Transverse colon (tissue), 4 donors: ENCODE results near the gene OR51B6. TPM values are rescaled to one million over a fixed set of nuclear protein-coding genes. Genes with fewer than 3 reads are reported as not detected.

Source experiments
- DNase-seq: peaks from one replicate; pipeline ENCODE4 v3.0.0-alpha.2; 2019
- H3K27ac ChIP-seq, 4 donors: fragments of 200-600 bp; sonication (generic); 2 replicates each; pipeline ENCODE4 v1.5.1; 2016 to 2018; ENCODE audit warnings: inconsistent platforms in 4 of 4
- H3K27me3 ChIP-seq: fragments of 200-600 bp; sonication (generic); 2 replicates; pipeline ENCODE4 v1.5.1; 2017; ENCODE audit warnings: inconsistent platforms
- H3K36me3 ChIP-seq, 4 donors: fragments of 200-600 bp; sonication (generic); 2 replicates each; pipeline ENCODE4 v1.5.1; 2017 to 2019; ENCODE audit warnings: inconsistent platforms in 4 of 4
- H3K4me1 ChIP-seq, 4 donors: fragments of 200-600 bp; sonication (generic); 2 replicates each; pipeline ENCODE4 v1.5.1; 2017 to 2020; ENCODE audit warnings: inconsistent platforms in 4 of 4
- H3K4me3 ChIP-seq, 4 donors: fragments of 200-600 bp; sonication (generic); 1 replicate in 1 of 4; 2 replicates in 3 of 4; pipeline versions ENCODE4 v1.5.1 to v1.6.1; 2017 to 2019; ENCODE audit warnings: inconsistent platforms in 4 of 4
- H3K9me3 ChIP-seq, 2 donors: fragments of 200-600 bp; sonication (generic); 2 replicates each; pipeline ENCODE4 v1.5.1; 2017 to 2019; ENCODE audit warnings: inconsistent platforms in 2 of 2
- EP300 ChIP-seq: sonication (generic); formaldehyde crosslinking; IDR thresholded peaks from one replicate; pipeline ENCODE4 v1.6.1; 2017; ENCODE audit warnings: antibody characterized with exemption, low read depth
- POLR2A ChIP-seq: fragments of 450-650 bp; IDR thresholded peaks from one replicate; pipeline ENCODE4 v1.6.1; 2016; ENCODE audit warnings: antibody characterized with exemption, mild to moderate bottlenecking, moderate library complexity
- POLR2AphosphoS5 ChIP-seq, 3 donors: sonication (generic); formaldehyde crosslinking; IDR thresholded peaks; one replicate each; pipeline ENCODE4 v1.6.1; 2016; ENCODE audit warnings: antibody characterized with exemption in 3 of 3
- in situ Hi-C, 4 donors: fragments of 200-750 bp; cut with MboI; loops; one replicate each; pipeline versions ENCODE4 v1.15.0 to v1.15.1; 2017; ENCODE audit warnings: low sequenced_read_pairs in 3 of 4, low pct_ligation_motif_present in 1 of 4, low pct_unique_long_range_greater_than_20kb in 1 of 4
- intact Hi-C: fragments of 100-400 bp; cut with DNase I; formaldehyde crosslinking; loops from one replicate; pipeline ENCODE4 v1.15.1; 2023; ENCODE audit warnings: low total_unique reads
- small RNA-seq, 4 donors: library from RNA; depleted of rRNA; stranded (forward); fragments of <200 nt; gene quantifications; one replicate each; pipeline ENCODE3, GENCODE V24; 2016
- total RNA-seq, 4 donors: library from RNA; depleted of rRNA; stranded (reverse); fragments of >200 nt; gene quantifications; one replicate each; pipeline ENCODE4 v1.1.0, GENCODE V29; 2016
- TF ChIP-seq, protein P1 (sequence below), 5 experiments: fragments of 200-600 bp in 3 of 5; fragments of 450-650 bp in 2 of 5; sonication (generic) in 3 of 5; IDR thresholded peaks; 1 replicate in 2 of 5; 2 replicates in 3 of 5; pipeline ENCODE4 v1.5.1; 2016 to 2017; ENCODE audit warnings: antibody characterized with exemption in 5 of 5, inconsistent platforms in 3 of 5, mild to moderate bottlenecking in 2 of 5, moderate library complexity in 1 of 5

The OR51B6 gene
- total RNA-seq, 4 donors from 2014 or later = not detected

DNA sequence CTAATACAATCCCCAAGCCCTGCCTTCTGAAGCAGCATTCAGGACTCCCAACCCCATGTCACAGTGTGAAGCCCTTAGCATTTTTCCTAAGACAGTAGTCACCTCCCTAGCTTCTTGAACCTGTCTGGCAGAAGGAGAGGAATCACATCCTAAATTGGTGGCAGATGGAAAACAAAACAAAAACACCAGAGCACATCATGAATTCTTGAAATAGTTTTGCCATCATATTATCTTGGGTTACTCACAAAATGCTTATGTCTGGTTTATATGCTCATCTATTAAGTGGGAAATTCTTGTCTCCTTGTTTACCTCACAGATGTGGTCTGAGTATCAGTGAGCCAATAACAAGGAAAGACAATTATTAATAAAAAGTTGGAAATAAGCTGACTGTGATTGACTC lies 47.6 kb downstream of the OR51B6 start:
- in situ Hi-C loops (no loop called here), intact Hi-C loops (no loop called here)
- Histone ChIP-seq H3K4me3 (no peak overlapping the region), H3K4me1 (no peaks in the 10 kb centered on the region), H3K27ac (no peak overlapping the region), H3K9me3 (no peaks in the 10 kb centered on the region), H3K36me3 (no peaks in the 10 kb centered on the region), H3K27me3 (no peaks in the 10 kb centered on the region)
- TF ChIP-seq, protein P1, sequence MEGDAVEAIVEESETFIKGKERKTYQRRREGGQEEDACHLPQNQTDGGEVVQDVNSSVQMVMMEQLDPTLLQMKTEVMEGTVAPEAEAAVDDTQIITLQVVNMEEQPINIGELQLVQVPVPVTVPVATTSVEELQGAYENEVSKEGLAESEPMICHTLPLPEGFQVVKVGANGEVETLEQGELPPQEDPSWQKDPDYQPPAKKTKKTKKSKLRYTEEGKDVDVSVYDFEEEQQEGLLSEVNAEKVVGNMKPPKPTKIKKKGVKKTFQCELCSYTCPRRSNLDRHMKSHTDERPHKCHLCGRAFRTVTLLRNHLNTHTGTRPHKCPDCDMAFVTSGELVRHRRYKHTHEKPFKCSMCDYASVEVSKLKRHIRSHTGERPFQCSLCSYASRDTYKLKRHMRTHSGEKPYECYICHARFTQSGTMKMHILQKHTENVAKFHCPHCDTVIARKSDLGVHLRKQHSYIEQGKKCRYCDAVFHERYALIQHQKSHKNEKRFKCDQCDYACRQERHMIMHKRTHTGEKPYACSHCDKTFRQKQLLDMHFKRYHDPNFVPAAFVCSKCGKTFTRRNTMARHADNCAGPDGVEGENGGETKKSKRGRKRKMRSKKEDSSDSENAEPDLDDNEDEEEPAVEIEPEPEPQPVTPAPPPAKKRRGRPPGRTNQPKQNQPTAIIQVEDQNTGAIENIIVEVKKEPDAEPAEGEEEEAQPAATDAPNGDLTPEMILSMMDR (IDR thresholded peaks at IDR 0.05) = no peak
- TF ChIP-seq EP300 (no peak), POLR2A (no peak), POLR2AphosphoS5 (IDR thresholded peaks at IDR 0.05) (no peak)
- DNase-seq = no peak

Small RNAs within 50 kb of the gene (small RNA-seq; reads per million reads assigned to genes)
- 0 reads per million in 4 donors for gene AC104389.3

Other genes starting within 250 kb of the OR51B6 start
- not detected for gene OR52A5, start 213.2 kb upstream of the OR51B6 start, total RNA-seq
- not detected for gene OR52A1, start 196.8 kb upstream of the OR51B6 start, total RNA-seq
- gene OR51V1, start 150.8 kb upstream of the OR51B6 start, total RNA-seq = not detected
- 1 to 10 TPM in 2 of 4 donors, not detected in 2; 1.1 to 2.0 TPM for gene HBB, start 124.4 kb upstream of the OR51B6 start, total RNA-seq
- gene HBD, start 117.0 kb upstream of the OR51B6 start, total RNA-seq = not detected
- not detected for gene HBG1, start 101.7 kb upstream of the OR51B6 start, total RNA-seq
- gene HBG2, start 96.7 kb upstream of the OR51B6 start, total RNA-seq = not detected
- gene HBE1, start 81.6 kb upstream of the OR51B6 start, total RNA-seq = not detected
- not detected for gene OR51B4, start 49.6 kb upstream of the OR51B6 start, total RNA-seq
- not detected for gene OR51B2, start 27.2 kb upstream of the OR51B6 start, total RNA-seq
- gene OR51B5, start 8.0 kb upstream of the OR51B6 start, total RNA-seq = not detected
- gene OR51M1, start 32.3 kb downstream of the OR51B6 start, total RNA-seq = not detected
- gene OR51Q1, start 70.6 kb downstream of the OR51B6 start, total RNA-seq = not detected
- not detected for gene OR51I1, start 90.0 kb downstream of the OR51B6 start, total RNA-seq
- gene OR51I2, start 97.8 kb downstream of the OR51B6 start, total RNA-seq = not detected
- gene OR52D1, start 137.2 kb downstream of the OR51B6 start, total RNA-seq = not detected
- gene UBQLN3, start 158.4 kb downstream of the OR51B6 start, total RNA-seq = under 1 TPM in 2 of 4 donors, not detected in 2; 0.64 to 0.75 TPM
- 1 to 10 TPM in 1 of 4 donors, under 1 TPM in 2, not detected in 1; 0.41 to 1.8 (median 0.48) TPM for gene UBQLNL, start 165.2 kb downstream of the OR51B6 start, total RNA-seq
- under 1 TPM in 1 of 4 donors, not detected in 3; 0.79 TPM for gene OR52H1, start 197.0 kb downstream of the OR51B6 start, total RNA-seq
- not detected for gene OR52B6, start 229.4 kb downstream of the OR51B6 start, total RNA-seq
- gene TRIM6, start 245.1 kb downstream of the OR51B6 start, total RNA-seq = 1 to 10 TPM in 1 of 4 donors, under 1 TPM in 1, not detected in 2; 0.79 to 1.4 TPM